GM18519 (cell line): Measurements from ENCODE around the gene SKI.

Experiments used
- ATAC-seq: cut with Tn5 transposase; IDR thresholded peaks from one replicate; pipeline ENCODE4 v1.9.1; 2021; ENCODE audit warnings: mild to moderate bottlenecking, moderate library complexity; ENCODE audit not compliant: unreplicated experiment, low FRiP score

Gene SKI

DNA sequence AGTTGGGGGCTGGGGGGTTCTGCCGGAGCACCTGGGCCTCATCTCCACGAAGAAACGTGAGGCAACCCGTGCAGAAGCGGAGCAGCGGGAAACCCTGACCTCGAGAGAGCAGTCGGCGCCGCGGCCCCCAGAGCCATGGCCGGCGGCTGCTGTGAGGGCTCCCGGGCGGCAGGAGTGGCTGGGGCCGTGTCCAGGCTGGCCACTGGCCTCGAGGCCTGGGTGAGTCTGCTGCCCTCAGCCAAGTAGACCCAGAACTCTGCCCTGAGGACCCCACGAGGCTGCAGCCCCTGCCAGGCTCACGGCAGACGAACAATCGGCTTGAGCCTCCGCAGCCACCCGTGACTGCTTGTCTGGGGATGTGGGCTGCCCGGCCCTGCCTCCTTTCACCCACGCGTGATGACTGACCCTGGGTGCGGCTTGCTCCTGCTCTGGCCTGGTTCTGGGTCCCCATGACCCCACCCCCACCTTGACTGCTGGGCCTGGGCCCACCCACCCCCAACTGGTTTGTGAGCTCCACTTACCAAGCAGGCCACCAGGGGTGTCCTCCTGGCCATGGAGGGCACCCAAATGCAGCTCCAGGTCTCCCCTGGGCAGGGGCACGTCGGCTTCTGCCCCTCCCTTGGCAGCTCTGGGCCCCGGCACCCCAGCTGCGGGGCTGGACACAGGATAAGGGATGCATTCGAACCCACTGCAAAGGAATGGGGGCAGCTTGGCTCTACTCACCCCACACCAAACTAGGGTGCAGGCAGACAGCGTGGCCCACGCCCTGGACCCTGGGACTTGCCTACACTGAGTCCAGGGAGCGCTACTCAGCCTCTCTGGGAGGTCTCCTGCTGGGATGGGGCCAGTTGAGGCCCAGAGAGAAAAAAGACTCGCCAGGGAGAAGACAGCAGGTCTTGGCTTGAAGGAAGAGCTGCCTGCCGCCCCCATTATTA lies 129.1 kb downstream of the SKI start:
- ATAC-seq: no peak

- no peak for ATAC-seq
Observed at GRCh38 chr1:2358072-2358471, 130.0 kb downstream of the SKI start.

DNA sequence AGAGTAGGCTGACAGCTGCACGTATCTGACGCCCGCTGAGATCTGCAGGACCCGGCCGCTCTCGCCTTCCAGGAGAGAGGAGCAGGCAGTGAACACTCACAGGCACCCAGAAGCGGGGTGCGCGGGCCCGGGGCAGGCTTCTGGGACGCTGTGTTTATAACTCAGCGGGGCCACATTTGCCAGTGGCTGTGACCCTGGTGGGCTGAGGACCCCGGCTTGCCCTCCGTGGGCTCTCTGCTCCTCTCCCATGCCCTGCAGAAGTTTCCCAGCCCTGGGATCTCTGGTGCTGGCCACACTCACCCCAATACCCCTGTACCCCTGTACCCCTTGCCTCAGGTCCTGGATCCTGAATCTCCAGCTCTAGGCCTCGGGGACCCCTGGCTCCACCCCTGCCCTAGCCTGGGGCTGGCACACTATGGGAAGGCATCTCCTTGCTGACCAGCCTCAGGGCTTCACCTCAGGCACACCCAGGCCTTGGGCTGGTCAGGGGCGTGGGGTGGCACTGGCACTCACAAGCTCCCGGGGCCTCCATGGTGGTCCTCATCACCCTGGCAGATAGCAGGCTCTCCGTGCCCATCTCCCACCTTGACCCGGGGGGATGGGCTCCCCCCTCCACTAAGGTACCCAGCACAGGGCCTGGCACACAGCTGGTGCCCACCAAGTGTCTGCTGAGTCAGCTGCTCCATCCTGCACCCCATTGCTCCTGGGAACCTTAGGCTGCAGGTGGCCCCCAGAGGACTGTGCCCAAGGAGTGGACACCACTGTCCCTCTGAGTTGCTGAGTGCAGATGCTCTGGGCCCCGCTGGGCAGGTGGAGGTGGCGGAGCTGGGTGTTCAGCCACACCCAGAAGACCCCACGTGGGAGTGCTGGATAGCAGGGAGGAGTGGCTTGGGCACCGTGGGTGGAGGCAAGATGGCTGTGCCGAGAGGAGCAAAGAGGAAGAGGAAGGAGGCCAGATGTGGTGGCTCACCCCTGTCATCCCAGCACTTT lies 130.8 kb downstream of the SKI start:
- no peak for ATAC-seq
